Sigmoid colon (tissue), 7 donors: ENCODE measurements around the gene CYP26C1. TPM values are rescaled to one million over a fixed set of nuclear protein-coding genes. Genes with fewer than 3 reads are reported as not detected.

ENCODE experiments used
- DNase-seq: peaks from one replicate; pipeline ENCODE4 v3.0.0-alpha.2; 2019
- H3K27ac ChIP-seq, 4 donors: fragments of 200-600 bp; sonication (generic); one replicate each; pipeline ENCODE4 v1.5.1; 2016 to 2019; ENCODE audit warnings: mild to moderate bottlenecking in 1 of 4
- H3K27me3 ChIP-seq, 3 donors: fragments of 200-600 bp; sonication (generic); one replicate each; pipeline ENCODE4 v1.5.1; 2019; ENCODE audit warnings: mild to moderate bottlenecking in 1 of 3
- H3K36me3 ChIP-seq, 4 donors: fragments of 200-600 bp; sonication (generic); one replicate each; pipeline ENCODE4 v1.5.1; 2016 to 2019
- H3K4me1 ChIP-seq, 4 donors: fragments of 200-600 bp; sonication (generic); one replicate each; pipeline ENCODE4 v1.5.1; 2017 to 2019
- H3K4me3 ChIP-seq, 4 donors: fragments of 200-600 bp; sonication (generic); one replicate each; pipeline ENCODE4 v1.5.1; 2017 to 2019; ENCODE audit warnings: mild to moderate bottlenecking in 2 of 4, moderate library complexity in 1 of 4
- H3K9me3 ChIP-seq, 4 donors: fragments of 200-600 bp in 3 of 4; sonication (generic) in 3 of 4; one replicate each; pipeline versions ENCODE4 v1.5.1 to v1.6.1; 2013 to 2019
- CTCF ChIP-seq, 4 experiments: fragments of 450-650 bp in 3 of 4; fragments of 200-600 bp in 1 of 4; IDR thresholded peaks; one replicate each; pipeline ENCODE4 v1.5.1; 2016 to 2019; ENCODE audit warnings: antibody characterized with exemption in 4 of 4, mild to moderate bottlenecking in 3 of 4, moderate library complexity in 2 of 4
- EP300 ChIP-seq, 4 donors: sonication (generic); formaldehyde crosslinking; IDR thresholded peaks; one replicate each; pipeline ENCODE4 v1.6.1; 2017; ENCODE audit warnings: antibody characterized with exemption in 4 of 4
- POLR2A ChIP-seq, 2 donors: fragments of 450-650 bp; IDR thresholded peaks; one replicate each; pipeline ENCODE4 v1.6.1; 2016; ENCODE audit warnings: antibody characterized with exemption in 2 of 2, mild to moderate bottlenecking in 2 of 2, moderate library complexity in 2 of 2
- POLR2AphosphoS5 ChIP-seq, 4 donors: sonication (generic); formaldehyde crosslinking; IDR thresholded peaks; one replicate each; pipeline ENCODE4 v1.6.1; 2017; ENCODE audit warnings: antibody characterized with exemption in 4 of 4
- WGBS, 2 donors: extraction: QIAGEN DNeasy Blood & Tissue Kit; methylation state at CpG; one replicate each; pipeline ENCODE4 v1.1.7; 2013; 5-methylcytosine and 5-hydroxymethylcytosine counted together
- intact Hi-C: fragments of 100-400 bp; cut with DNase I; formaldehyde crosslinking; loops from one replicate; pipeline ENCODE4 v1.15.1; 2023
- polyA plus RNA-seq, 3 donors: library from polyadenylated mRNA; stranded (reverse); fragments of 200-250 nt; gene quantifications; one replicate each; pipeline ENCODE4 v1.2.3, GENCODE V29; 2013
- total RNA-seq, 4 donors: library from RNA; depleted of rRNA; stranded (reverse); fragments of >200 nt; gene quantifications; one replicate each; pipeline ENCODE4 v1.1.0, GENCODE V29; 2016
- donor health status: healthy with polysubstance abuse.
- donor health status: Bipolar disorder and iron deficiency.
- donor health status: healthy.

The CYP26C1 gene
- total and polyA plus RNA-seq, 7 donors = 0.03 to 0.14 TPM; not detected in 5

- WGBS, 2 donors = 58 to 60% methylated on average over 22 of the region's 22 CpGs
- Histone ChIP-seq H3K27ac (no peak overlapping the region), H3K9me3 (no peaks in the 10 kb centered on the region), H3K4me1 (peaks cover 0 to 4% (median 0%) of the 10 kb centered on the region in 4 donors), H3K36me3 (no peaks in the 10 kb centered on the region), H3K27me3 (peaks cover 0 to 41% (median 11%) of the 10 kb centered on the region in 3 donors), H3K4me3 (no peak overlapping the region)
- TF ChIP-seq EP300 (IDR thresholded peaks at IDR 0.05) (no peak), POLR2AphosphoS5 (IDR thresholded peaks at IDR 0.05) (no peak), CTCF (IDR thresholded peaks at IDR 0.05) (peak in 3 of 4 experiments; percentile 58 to 77 (median 63))
- intact Hi-C loops = loop anchor here (10.0 kb wide), 1 partner anchor 204 kb away; no protein-coding TSS in a partner anchor
- DNase-seq = no peak
Observed at GRCh38 chr10:93080350-93081046, 19.9 kb downstream of the CYP26C1 start.

- no peaks in the 10 kb centered on the region for H3K9me3 ChIP-seq
- no peak overlapping the region for H3K27ac ChIP-seq
- TF ChIP-seq POLR2A (IDR thresholded peaks at IDR 0.05) = no peak
- TF ChIP-seq CTCF (IDR thresholded peaks at IDR 0.05) = no peak
- no peak for TF ChIP-seq EP300 (IDR thresholded peaks at IDR 0.05)
- TF ChIP-seq POLR2AphosphoS5 (IDR thresholded peaks at IDR 0.05) = no peak
- WGBS, 2 donors = 71 to 77% methylated on average over 3 of the region's 3 CpGs
- DNase-seq = no peak
- no peak overlapping the region for H3K4me3 ChIP-seq
- H3K27me3 ChIP-seq = peaks cover 0 to 33% (median 6%) of the 10 kb centered on the region in 3 donors
- intact Hi-C loops = loop anchor here (10.0 kb wide), 1 partner anchor 203 kb away; no protein-coding TSS in a partner anchor
- peaks cover 0 to 4% (median 0%) of the 10 kb centered on the region in 4 donors for H3K4me1 ChIP-seq
- no peaks in the 10 kb centered on the region for H3K36me3 ChIP-seq
Observed at GRCh38 chr10:93081318-93081717, 20.7 kb downstream of the CYP26C1 start.

- intact Hi-C loops = loop anchor here (10.0 kb wide), 1 partner anchor 203 kb away; no protein-coding TSS in a partner anchor
- TF ChIP-seq EP300 (IDR thresholded peaks at IDR 0.05) (no peak), POLR2A (IDR thresholded peaks at IDR 0.05) (no peak), CTCF (IDR thresholded peaks at IDR 0.05) (no peak), POLR2AphosphoS5 (IDR thresholded peaks at IDR 0.05) (no peak)
- Histone ChIP-seq H3K27me3 (peaks cover 0 to 28% (median 6%) of the 10 kb centered on the region in 3 donors), H3K36me3 (no peaks in the 10 kb centered on the region), H3K27ac (no peak overlapping the region), H3K4me1 (peaks cover 0 to 4% (median 0%) of the 10 kb centered on the region in 4 donors), H3K9me3 (no peaks in the 10 kb centered on the region), H3K4me3 (no peak overlapping the region)
- WGBS, 2 donors = 80 to 82% methylated on average over 10 of the region's 10 CpGs
- DNase-seq = no peak
Observed at GRCh38 chr10:93081834-93082233, 21.2 kb downstream of the CYP26C1 start.

GRCh38 chr10:93083743-93084539, 23.3 kb downstream of the CYP26C1 start:
- WGBS, 2 donors = 89 to 90% methylated on average over 7 of the region's 7 CpGs
- H3K27ac ChIP-seq = no peak overlapping the region
- intact Hi-C loops = loop anchor here (10.0 kb wide), 1 partner anchor 201 kb away; no protein-coding TSS in a partner anchor

More at GRCh38 chr10:93083743-93084539, 23.3 kb downstream of the CYP26C1 start:
- DNase-seq = no peak
- Histone ChIP-seq H3K9me3 (no peaks in the 10 kb centered on the region), H3K27me3 (peaks cover 0 to 12% (median 6%) of the 10 kb centered on the region in 3 donors), H3K4me1 (peaks cover 0 to 4% (median 0%) of the 10 kb centered on the region in 4 donors), H3K4me3 (no peak overlapping the region), H3K36me3 (no peaks in the 10 kb centered on the region)
- TF ChIP-seq POLR2A (IDR thresholded peaks at IDR 0.05) (no peak), EP300 (IDR thresholded peaks at IDR 0.05) (no peak), POLR2AphosphoS5 (IDR thresholded peaks at IDR 0.05) (no peak), CTCF (IDR thresholded peaks at IDR 0.05) (no peak)
